Duodenal mucosa (tissue), 2 donors: ENCODE measurements around the gene PCDHB13.
"Not testable (repeated sequence)": the region's sequence is repeated elsewhere in the genome, so short reads cannot be mapped to it uniquely, and the experiment has no call there.

Experiments used
- H3K27ac ChIP-seq: one replicate; pipeline ENCODE4 v1.7.0; 2013; ENCODE audit warnings: low read depth, low read length
- H3K27me3 ChIP-seq, 2 donors: one replicate each; pipeline ENCODE4 v1.7.0; 2013; ENCODE audit warnings: low read length in 2 of 2, control low read depth in 1 of 2; ENCODE audit not compliant: insufficient read depth in 2 of 2, control insufficient read depth in 1 of 2
- H3K36me3 ChIP-seq, 2 donors: one replicate each; pipeline ENCODE4 v1.7.0; 2013; ENCODE audit warnings: low read length in 2 of 2, control low read depth in 1 of 2; ENCODE audit not compliant: insufficient read depth in 2 of 2, control insufficient read depth in 1 of 2
- H3K4me1 ChIP-seq, 2 donors: one replicate each; pipeline ENCODE4 v1.7.0; 2013; ENCODE audit warnings: low read length in 2 of 2, control low read depth in 1 of 2; ENCODE audit not compliant: insufficient read depth in 2 of 2, control insufficient read depth in 1 of 2
- H3K4me3 ChIP-seq, 2 donors: one replicate each; pipeline ENCODE4 v1.7.0; 2013; ENCODE audit warnings: low read length in 2 of 2, low read depth in 1 of 2
- H3K9ac ChIP-seq, 2 donors: one replicate each; pipeline ENCODE4 v1.7.0; 2013; ENCODE audit warnings: low read length in 2 of 2, low read depth in 1 of 2
- H3K9me3 ChIP-seq, 2 donors: one replicate each; pipeline ENCODE4 v1.7.0; 2013; ENCODE audit warnings: low read length in 2 of 2, control low read depth in 1 of 2; ENCODE audit not compliant: control insufficient read depth in 1 of 2

The PCDHB13 gene

GRCh38 chr5:141184117-141184855 is 29.4 kb upstream of the PCDHB13 start:
- peaks cover 17% of the 10 kb centered on the region in 2 donors for H3K9me3 ChIP-seq
- not testable (repeated sequence) for H3K4me3 ChIP-seq, H3K36me3 ChIP-seq, H3K27me3 ChIP-seq, H3K9ac ChIP-seq, H3K27ac ChIP-seq, H3K4me1 ChIP-seq

GRCh38 chr5:141186897-141187512 is 26.7 kb upstream of the PCDHB13 start, which contains the start of gene PCDHB9:
TSS of gene PCDHB9 (plus strand) at chr5:141187161. CDS start at chr5:141187319, 158 bp downstream.
- no peak within 1 kb of the TSS for H3K27ac ChIP-seq
- peaks cover 15 to 17% of the 10 kb centered on the region in 2 donors for H3K9me3 ChIP-seq
- H3K4me3 ChIP-seq: peak within 1 kb of the TSS in 1 of 2 donors; percentile 45
- no peak within 1 kb of the TSS for H3K9ac ChIP-seq
- H3K4me1 ChIP-seq: no peaks in the 10 kb centered on the region
- H3K36me3 ChIP-seq: no peaks in the 10 kb centered on the region
- no peaks in the 10 kb centered on the region for H3K27me3 ChIP-seq

GRCh38 chr5:141188682-141189081 is 25.0 kb upstream of the PCDHB13 start:
- H3K27ac ChIP-seq, H3K4me1 ChIP-seq, H3K9ac ChIP-seq, H3K4me3 ChIP-seq, H3K36me3 ChIP-seq, H3K27me3 ChIP-seq: not testable (repeated sequence)
- H3K9me3 ChIP-seq: peaks cover 10 to 15% of the 10 kb centered on the region in 2 donors

GRCh38 chr5:141189131-141189530 is 24.6 kb upstream of the PCDHB13 start:
- not testable (repeated sequence) for H3K36me3 ChIP-seq, H3K9ac ChIP-seq, H3K4me1 ChIP-seq, H3K27me3 ChIP-seq, H3K4me3 ChIP-seq, H3K27ac ChIP-seq
- H3K9me3 ChIP-seq: peaks cover 11 to 14% of the 10 kb centered on the region in 2 donors

- H3K27me3 ChIP-seq: no peaks in the 10 kb centered on the region
- H3K36me3 ChIP-seq: no peaks in the 10 kb centered on the region
- H3K4me3 ChIP-seq: no peak within 1 kb of the TSS
- no peak within 1 kb of the TSS for H3K9ac ChIP-seq
- no peak within 1 kb of the TSS for H3K27ac ChIP-seq
- no peaks in the 10 kb centered on the region for H3K4me1 ChIP-seq
- H3K9me3 ChIP-seq: peaks cover 13 to 14% of the 10 kb centered on the region in 2 donors
Observed at GRCh38 chr5:141192110-141192725, 21.5 kb upstream of the PCDHB13 start, which contains the start of gene PCDHB10. TSS of gene PCDHB10 (plus strand) at chr5:141192353. CDS start at chr5:141192553, 200 bp downstream.

GRCh38 chr5:141194332-141194731 is 19.4 kb upstream of the PCDHB13 start:
- not testable (repeated sequence) for H3K4me3 ChIP-seq, H3K27ac ChIP-seq, H3K4me1 ChIP-seq, H3K36me3 ChIP-seq, H3K9ac ChIP-seq, H3K27me3 ChIP-seq
- H3K9me3 ChIP-seq: peaks cover 7 to 21% of the 10 kb centered on the region in 2 donors

- Histone ChIP-seq H3K9ac (no peak overlapping the region), H3K9me3 (peaks cover 11 to 34% of the 10 kb centered on the region in 2 donors), H3K4me1 (no peaks in the 10 kb centered on the region), H3K27ac (no peak overlapping the region), H3K4me3 (no peak overlapping the region), H3K36me3 (no peaks in the 10 kb centered on the region), H3K27me3 (no peaks in the 10 kb centered on the region)
Observed at GRCh38 chr5:141196363-141196762, 17.4 kb upstream of the PCDHB13 start.

- Histone ChIP-seq H3K9ac (no peak within 1 kb of the TSS), H3K4me3 (peak within 1 kb of the TSS in 1 of 2 donors; percentile 12), H3K27me3 (no peaks in the 10 kb centered on the region), H3K9me3 (peaks cover 5 to 30% of the 10 kb centered on the region in 2 donors), H3K4me1 (no peaks in the 10 kb centered on the region), H3K36me3 (no peaks in the 10 kb centered on the region), H3K27ac (no peak within 1 kb of the TSS)
Observed at GRCh38 chr5:141199359-141200235, 14.1 kb upstream of the PCDHB13 start, which contains the start of gene PCDHB11. TSS of gene PCDHB11 (plus strand) at chr5:141199627. CDS start at chr5:141199775, 148 bp downstream.

- H3K9me3 ChIP-seq: peaks cover 5 to 29% of the 10 kb centered on the region in 2 donors
- not testable (repeated sequence) for H3K36me3 ChIP-seq, H3K27me3 ChIP-seq, H3K4me1 ChIP-seq, H3K4me3 ChIP-seq, H3K27ac ChIP-seq, H3K9ac ChIP-seq
Observed at GRCh38 chr5:141201126-141201525, 12.6 kb upstream of the PCDHB13 start.
